Measurements from ENCODE around the gene ZNF181.

The ZNF181 gene

DNA sequence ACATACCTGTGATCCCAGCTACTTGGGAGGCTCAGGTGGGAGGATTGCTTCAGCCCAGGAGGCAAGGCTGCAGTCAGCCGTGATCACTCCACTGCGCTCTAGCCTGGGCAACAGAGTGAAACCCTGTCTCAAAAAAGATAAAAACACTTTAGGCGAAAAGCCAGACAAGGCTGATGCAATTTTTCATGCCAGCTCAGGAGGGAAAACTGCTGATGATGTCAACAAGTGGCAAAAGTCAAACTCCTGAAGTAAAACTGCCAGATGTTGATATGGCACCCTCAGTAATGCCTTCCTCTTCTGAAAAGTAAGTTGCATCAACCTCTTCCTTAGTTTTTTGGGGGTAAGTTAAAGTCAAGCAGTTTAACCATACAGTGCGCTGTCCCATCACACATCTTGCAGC is 23.4 kb downstream of the ZNF181 start:
- no peak for DNase-seq (ENCODE audit: low read depth in 2 of 2, low spot score in 1 of 2)

DNA sequence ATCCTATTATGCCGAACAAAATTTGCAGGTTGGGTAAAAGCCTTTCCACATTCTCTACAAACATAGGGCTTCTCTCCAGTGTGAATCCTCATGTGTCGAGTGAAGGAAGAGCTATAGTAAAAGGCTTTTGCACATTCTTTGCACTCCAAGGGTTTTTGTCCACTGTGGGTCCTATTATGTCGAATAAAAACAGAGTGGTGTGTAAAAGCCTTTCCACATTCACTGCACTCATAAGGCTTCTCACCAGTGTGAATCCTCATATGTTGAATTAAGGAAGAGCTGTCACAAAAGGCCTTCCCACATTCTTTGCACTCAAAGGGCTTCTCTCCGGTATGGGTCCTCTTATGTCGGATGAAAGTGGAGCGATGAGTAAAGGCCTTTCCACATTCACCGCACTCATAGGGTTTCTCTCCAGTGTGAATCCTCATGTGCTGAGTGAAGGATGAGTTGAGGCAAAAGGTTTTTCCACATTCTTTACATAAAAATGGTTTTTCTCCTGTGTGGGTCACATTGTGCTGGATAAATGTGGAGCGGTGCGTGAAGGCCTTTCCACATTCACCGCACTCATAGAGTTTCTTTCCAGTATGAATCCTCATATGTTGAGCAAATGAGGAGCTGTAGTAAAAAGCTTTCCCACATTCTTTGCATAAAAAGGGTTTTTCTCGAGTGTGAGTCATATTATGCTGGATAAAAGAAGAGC is 25.3 kb downstream of the ZNF181 start:
- DNase-seq (ENCODE audit: low read depth in 2 of 2, low spot score in 1 of 2) = no peak

DNA sequence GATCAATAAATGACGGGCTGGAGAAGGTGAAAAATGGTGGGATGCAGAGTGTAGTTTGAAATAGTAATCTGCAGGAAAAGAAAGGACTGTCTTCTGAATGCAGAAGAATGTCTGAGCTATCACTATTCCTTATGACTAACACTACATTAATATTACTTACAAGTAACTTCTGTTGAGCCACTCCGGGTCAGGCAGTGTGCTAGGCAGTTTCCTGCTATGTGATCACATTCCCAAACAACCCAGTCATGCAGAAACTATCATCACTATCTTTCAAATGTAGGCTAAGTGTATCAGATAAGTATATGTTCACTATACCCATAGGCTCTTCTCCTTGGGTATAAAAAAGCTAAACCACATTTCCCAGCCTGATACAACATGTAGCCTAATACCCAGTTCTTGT is 32.3 kb downstream of the ZNF181 start:
- no peak for DNase-seq (ENCODE audit: low read depth in 2 of 2, low spot score in 1 of 2)

DNA sequence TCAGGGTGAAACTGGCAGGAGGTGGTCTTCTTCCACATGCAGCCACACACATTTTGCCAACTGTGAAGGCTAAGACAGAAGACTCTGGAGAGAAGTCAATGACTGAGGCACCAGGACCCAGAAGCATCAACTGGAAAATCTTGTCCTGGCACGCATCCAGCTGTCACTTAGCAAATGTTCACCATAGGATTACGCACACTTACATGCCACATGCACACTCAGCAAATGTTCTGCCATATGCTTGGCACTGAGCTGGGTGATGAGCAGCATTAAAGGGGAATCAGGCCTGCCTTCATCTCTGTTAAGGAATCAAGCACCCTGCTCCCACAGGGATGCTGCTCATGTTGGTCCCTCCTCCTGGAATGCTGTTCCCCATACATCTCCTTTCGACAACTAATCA is 33.9 kb downstream of the ZNF181 start:
- no peak for DNase-seq (ENCODE audit: low read depth in 2 of 2, low spot score in 1 of 2)

DNA sequence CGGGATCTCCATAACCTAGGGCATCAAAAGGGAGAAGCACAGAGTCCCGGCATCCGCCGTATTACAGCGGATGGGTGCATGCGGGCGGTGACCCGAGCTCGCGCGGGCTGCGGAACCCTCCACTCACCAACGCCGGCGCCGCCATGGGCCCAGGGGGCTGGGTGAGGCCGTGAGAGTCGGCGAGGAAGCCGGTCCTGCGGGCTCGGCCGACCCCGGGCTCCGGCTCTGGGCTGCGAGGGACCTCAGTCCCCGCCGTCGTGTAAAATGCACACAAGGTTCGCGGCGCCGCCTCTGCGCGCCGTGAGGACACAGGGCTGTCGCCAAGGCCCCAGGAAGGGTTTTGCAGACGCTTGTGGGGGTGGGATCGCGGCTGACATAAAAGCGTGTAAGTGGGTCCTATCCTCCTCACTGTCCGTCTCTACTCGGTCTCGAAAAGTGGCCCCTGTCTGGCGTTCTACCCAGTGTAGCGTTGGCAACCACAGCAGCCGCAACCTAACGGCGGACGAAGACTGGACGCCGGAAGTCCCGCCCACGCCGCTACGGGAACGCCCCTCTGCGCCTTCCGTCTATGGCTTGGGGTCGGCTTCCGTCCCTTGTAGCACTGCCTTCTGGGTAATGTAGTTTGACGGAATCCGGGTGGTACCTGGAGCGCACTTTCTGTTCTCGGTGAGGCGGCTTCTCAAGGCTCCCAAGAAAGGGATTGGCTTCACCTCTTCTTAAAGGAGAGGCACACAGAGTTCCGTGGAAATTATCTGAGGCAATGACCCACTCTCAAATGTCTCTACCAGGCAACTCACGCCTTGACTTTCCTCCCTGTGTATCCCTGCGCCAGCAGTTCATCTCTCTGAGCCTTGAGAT is 38.9 kb downstream of the ZNF181 start, which contains the start of gene ZNF599:
ZNF599 (minus strand) TSS at position 519 of the 858 bp plus-strand sequence; CDS start at position 145, 374 bp downstream.
- peak; percentile 77 to 80 for DNase-seq (ENCODE audit: low read depth in 2 of 2, low spot score in 1 of 2)

DNA sequence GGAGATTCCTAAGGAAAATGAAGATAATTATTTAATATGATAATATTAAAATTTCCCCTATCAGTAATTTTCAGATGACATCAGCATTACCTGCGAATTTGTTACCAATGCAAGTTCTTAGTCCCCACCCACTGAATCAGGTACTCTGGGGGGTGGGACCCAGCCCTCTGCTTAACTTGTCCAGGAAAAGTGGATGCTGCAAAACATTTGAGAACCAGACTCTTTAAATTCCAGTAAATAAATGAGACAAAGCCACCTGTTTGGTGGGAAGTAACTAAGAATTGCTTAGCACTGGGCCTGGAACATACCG is 39.5 kb downstream of the ZNF181 start:
- no peak for DNase-seq (ENCODE audit: low read depth in 2 of 2, low spot score in 1 of 2)

DNA sequence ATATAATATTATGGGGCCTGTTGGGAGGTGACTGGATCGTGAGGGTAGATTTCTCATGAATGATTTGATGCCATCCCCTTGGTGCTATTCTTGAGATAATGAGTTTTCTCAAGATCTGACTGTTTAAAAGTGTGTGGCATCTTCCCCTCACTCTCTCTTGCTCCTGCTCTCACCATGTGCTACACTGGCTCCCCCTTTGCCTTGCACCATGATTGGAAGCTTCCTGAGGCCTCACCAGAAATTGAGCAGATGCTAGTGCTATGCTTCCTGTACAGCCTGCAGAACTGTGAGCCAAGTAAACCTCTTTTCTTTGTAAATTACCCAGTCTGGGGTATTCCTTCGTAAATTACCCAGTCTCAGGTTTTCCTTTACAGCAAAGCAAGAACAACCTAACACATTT is 40.8 kb downstream of the ZNF181 start:
- no peak for DNase-seq (ENCODE audit: low read depth in 2 of 2, low spot score in 1 of 2)

DNA sequence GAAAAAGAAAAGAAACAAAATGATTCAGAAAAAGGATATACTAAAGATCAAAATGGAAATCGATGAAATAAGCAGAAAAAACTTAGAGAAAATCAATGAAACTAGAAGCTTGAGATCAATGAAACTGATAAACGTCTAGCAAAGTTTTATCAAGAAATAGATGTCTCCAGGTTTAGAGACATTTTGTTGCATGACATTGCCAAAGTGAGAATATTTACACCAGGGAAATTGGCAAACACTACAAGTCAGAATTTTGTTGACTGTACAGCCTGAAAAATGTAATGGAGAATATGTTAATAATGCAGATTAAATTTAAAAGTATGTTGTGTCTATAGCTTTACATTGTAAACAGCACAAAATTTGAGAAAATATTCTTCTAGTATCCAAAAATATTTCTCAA is 44.3 kb downstream of the ZNF181 start:
- no peak for DNase-seq (ENCODE audit: low read depth in 2 of 2, low spot score in 1 of 2)

DNA sequence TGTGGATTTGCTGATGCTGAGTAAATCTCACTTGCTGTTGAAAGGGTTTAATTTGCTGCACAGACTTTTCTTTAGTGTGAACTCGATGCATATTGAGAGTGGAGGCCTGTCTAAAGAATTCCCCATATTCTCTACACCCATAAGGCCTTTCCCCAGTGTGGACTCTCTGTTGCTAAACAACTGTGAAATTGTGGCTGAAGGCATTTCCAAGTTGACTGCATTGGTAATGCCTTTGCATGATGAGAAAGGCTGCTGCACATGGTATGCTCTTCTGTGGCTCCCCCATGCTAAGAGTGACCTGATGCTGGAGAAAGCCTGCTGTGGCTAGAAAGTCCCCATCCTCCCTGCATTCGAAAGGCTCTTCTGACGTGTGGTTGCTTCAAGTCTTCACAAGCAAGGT is 45.6 kb downstream of the ZNF181 start:
- DNase-seq (ENCODE audit: low read depth in 2 of 2, low spot score in 1 of 2) = no peak

DNA sequence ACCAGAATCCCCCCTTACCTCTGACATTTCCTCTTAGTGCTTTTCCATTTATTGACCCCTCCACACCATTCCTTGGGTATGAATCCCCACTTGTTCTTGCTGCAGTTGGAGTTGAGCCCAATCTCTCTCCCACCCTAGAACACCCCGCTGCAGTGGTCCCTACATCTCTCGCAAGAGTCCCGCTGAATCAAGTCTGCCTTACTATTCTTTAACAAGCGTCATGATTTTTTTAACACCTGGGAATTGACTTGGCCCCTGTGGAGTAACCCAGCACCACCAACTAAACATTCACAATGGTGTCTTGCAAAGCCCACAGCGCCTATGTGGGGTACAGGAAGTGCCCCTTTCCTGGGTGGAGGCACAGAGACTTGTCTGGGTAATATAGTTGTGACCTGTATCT is 52.2 kb downstream of the ZNF181 start:
- no peak for DNase-seq (ENCODE audit: low read depth in 2 of 2, low spot score in 1 of 2)

DNA sequence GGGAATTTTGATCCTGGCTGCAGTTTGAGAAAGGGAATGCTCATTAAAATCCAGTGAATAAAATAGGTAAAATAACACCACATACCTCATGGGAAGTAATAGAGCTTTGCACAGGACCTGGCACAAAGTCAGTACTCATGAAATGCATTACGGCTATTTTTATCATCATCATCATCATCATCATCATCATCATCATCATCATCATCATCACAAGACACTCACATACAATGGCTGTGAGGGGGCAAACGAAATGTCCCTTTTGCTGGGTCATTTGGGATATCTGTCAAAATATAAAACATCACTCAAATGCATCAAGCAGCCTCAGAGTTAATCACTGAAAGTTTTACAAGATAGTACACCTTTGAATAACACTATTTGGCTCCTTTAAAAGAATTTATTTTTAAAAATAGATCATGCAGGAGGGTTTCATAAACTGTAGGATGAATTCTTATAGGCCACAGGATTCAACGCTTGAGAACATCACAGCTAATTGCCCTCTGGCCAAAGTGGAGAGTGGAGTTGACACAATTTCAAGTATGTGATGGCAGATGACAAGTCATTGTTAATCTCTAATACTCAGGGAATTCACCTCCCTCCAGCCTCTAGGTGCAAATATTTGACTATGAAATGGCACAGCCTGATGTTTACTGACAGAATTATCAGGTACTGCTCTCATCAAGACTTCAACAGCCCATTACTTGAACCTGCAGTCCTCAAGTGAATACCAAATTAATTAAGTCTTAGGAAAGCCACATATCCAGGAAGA is 53.2 kb downstream of the ZNF181 start:
- DNase-seq (ENCODE audit: low read depth in 2 of 2, low spot score in 1 of 2) = no peak

DNA sequence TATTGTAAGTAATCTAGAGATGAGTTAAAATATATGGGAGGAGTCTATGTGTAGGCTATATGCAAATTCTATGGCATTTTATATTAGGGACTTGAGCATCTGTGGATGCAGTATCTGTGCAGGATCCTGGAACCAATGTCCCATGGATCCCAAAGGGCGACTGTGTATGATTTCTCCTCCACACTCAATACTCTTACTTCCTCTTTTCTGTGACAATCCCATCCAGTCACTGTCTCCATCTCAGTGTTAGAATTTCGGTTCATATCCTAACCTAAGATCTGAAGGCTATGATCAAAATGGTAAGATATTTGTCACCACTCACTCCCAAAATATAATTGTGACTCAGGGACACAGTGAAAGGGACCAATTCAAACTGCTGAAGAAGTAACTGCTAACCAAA is 54.0 kb downstream of the ZNF181 start:
- no peak for DNase-seq (ENCODE audit: low read depth in 2 of 2, low spot score in 1 of 2)

DNA sequence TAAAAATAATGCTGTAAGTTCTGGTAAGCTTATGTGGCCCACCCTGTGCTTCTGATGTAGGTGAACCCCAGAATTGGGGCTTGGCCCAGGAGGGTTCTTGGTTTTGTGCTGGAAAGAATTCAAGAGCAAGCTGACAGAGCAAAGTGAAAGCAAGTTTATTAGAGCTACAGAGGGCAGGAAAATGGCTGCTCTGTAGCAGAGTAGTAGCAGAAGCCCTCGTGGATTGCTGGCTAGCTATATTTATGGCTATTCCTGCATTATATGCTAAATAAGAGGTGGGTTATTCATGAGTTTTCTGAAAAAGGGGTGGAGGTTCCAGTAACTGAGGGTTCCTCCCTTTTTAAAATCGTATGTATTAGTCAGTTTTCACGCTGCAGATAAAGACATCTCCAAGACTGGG is 59.5 kb downstream of the ZNF181 start:
- no peak for DNase-seq (ENCODE audit: low read depth in 2 of 2, low spot score in 1 of 2)

DNA sequence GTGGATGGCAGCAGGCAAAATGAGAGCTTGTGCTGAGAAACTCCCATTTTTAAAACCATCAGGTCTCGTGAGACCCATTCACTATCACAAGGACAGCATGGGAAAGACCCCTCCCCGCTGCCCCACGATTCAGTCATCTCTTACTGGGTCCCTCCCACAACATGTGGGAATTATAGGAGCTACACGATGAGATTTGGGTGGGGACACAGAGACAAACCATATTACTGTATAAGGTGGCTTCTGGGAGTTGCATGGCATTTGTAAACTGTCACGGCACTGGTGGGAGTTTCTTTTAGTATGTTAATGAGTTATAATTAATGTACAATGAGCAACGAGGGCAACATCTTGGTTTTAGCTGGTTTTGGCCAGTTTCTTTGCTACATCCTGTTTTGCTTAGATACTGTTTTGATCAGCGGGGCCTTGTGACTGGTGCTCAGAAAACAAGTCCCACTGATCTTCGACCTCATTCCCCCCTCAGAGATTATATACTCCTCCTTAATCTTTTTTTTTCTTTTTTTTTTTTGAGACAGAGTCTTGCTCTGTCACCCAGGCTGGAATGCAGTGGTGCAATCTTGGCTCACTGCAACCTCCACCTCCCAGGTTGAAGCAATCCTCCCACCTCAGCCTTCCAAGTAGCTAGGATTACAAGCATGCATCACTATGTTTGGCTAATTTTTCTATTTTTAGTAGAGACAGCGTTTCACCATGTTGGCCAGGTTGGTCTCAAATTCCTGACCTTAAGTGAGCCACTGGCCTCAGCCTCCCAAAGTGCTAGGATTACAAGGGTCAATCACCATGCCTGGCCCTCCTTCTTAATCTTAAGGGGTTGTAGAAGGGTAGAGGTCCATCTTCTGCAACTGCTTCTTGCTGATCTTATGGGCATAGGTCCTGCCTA is 60.3 kb downstream of the ZNF181 start:
- no peak for DNase-seq (ENCODE audit: low read depth in 2 of 2, low spot score in 1 of 2)

Measured in stimulated activated CD8-positive, alpha-beta memory T cell treated with anti-CD3 and anti-CD28 coated beads, Interleukin-4, amount 100 ng/mL, for 4 hours (primary cell).